Choroid plexus epithelial cell (primary cell): Measurements from ENCODE around the gene RNF138.

Experiments
- DNase-seq: peaks from one replicate; pipeline ENCODE4 v3.0.0-alpha.2; 2010; ENCODE audit warnings: low read depth
- H3K4me3 ChIP-seq: 2 replicates; pipeline ENCODE4 v1.5.1; 2011; ENCODE audit warnings: low read depth, mild to moderate bottlenecking, control low read depth, low read length, moderate library complexity
- CTCF ChIP-seq: conservative IDR thresholded peaks from 2 replicates; pipeline ENCODE4 v1.5.1; 2011; ENCODE audit warnings: low read depth, mild to moderate bottlenecking, control low read depth, inconsistent platforms, low read length, moderate library complexity

Gene RNF138

GRCh38 chr18:32060026-32060425 lies 31.6 kb upstream of the RNF138 start:
- H3K4me3 ChIP-seq: no peak overlapping the region
- no peak for DNase-seq
- TF ChIP-seq CTCF: no peak

GRCh38 chr18:32067375-32068167 lies 24.1 kb upstream of the RNF138 start:
- DNase-seq: no peak
- no peak for TF ChIP-seq CTCF
- no peak overlapping the region for H3K4me3 ChIP-seq

GRCh38 chr18:32072321-32072720 lies 19.4 kb upstream of the RNF138 start:
- TF ChIP-seq CTCF: peak; percentile 53
- no peak overlapping the region for H3K4me3 ChIP-seq
- DNase-seq: peak; percentile 36

GRCh38 chr18:32074206-32074605 lies 17.5 kb upstream of the RNF138 start:
- no peak for DNase-seq
- H3K4me3 ChIP-seq: no peak overlapping the region
- no peak for TF ChIP-seq CTCF

GRCh38 chr18:32078845-32079244 lies 12.8 kb upstream of the RNF138 start:
- no peak overlapping the region for H3K4me3 ChIP-seq
- DNase-seq: no peak
- no peak for TF ChIP-seq CTCF

- no peak overlapping the region for H3K4me3 ChIP-seq
- no peak for DNase-seq
- TF ChIP-seq CTCF: no peak
These were observed 9.8 kb upstream of the RNF138 start for GRCh38 chr18:32081881-32082280.

GRCh38 chr18:32083781-32084180 lies 7.9 kb upstream of the RNF138 start:
- no peak for TF ChIP-seq CTCF
- no peak overlapping the region for H3K4me3 ChIP-seq
- DNase-seq: no peak
